Astrocyte of the spinal cord (primary cell): ENCODE results near the gene ME3.

ENCODE experiments used
- DNase-seq: peaks from one replicate; pipeline ENCODE4 v3.0.0; 2011; ENCODE audit warnings: low read depth, low spot score
- H3K4me3 ChIP-seq: 2 replicates; pipeline ENCODE4 v1.5.1; 2011; ENCODE audit warnings: low read depth, mild to moderate bottlenecking, low read length, moderate library complexity
- CTCF ChIP-seq: IDR thresholded peaks from 2 replicates; pipeline ENCODE4 v1.5.1; 2012; ENCODE audit warnings: low read depth, mild to moderate bottlenecking, low read length, inconsistent platforms
- in situ Hi-C: cut with HindIII; loops from 2 replicates; pipeline ENCODE4 v1.10.0; 2017; ENCODE audit warnings: low sequenced_read_pairs

The ME3 gene

GRCh38 chr11:86461892-86462291 lies 210.5 kb downstream of the ME3 start:
- in situ Hi-C loops, result no loop called here
- TF ChIP-seq CTCF, result no peak
- H3K4me3 ChIP-seq, result no peak overlapping the region
- no peak for DNase-seq

- peak; percentile 55 for DNase-seq
- no peak overlapping the region for H3K4me3 ChIP-seq
- in situ Hi-C loops, result no loop called here
- no peak for TF ChIP-seq CTCF
Observed at GRCh38 chr11:86460461-86461385, 211.7 kb downstream of the ME3 start.

- in situ Hi-C loops, result no loop called here
- no peak overlapping the region for H3K4me3 ChIP-seq
- peak; percentile 96 for DNase-seq
- no peak for TF ChIP-seq CTCF
Observed at GRCh38 chr11:86459682-86460460, 212.5 kb downstream of the ME3 start.

- DNase-seq, result peak; percentile 39
- in situ Hi-C loops, result no loop called here
- TF ChIP-seq CTCF, result no peak
- no peak overlapping the region for H3K4me3 ChIP-seq
Observed at GRCh38 chr11:86459002-86459385, 213.4 kb downstream of the ME3 start.

- TF ChIP-seq CTCF, result no peak
- no peak overlapping the region for H3K4me3 ChIP-seq
- no peak for DNase-seq
- in situ Hi-C loops, result no loop called here
Observed at GRCh38 chr11:86458294-86459001, 214.0 kb downstream of the ME3 start.

GRCh38 chr11:86456075-86456939 lies 216.1 kb downstream of the ME3 start:
- TF ChIP-seq CTCF, result peak; percentile 89
- DNase-seq, result peak; percentile 82
- in situ Hi-C loops, result no loop called here

More at GRCh38 chr11:86456075-86456939, 216.1 kb downstream of the ME3 start:
- no peak overlapping the region for H3K4me3 ChIP-seq
